K562 (cell line): ENCODE measurements around the gene SPTLC1. TPM values are rescaled to one million over a fixed set of nuclear protein-coding genes. Genes with fewer than 3 reads are reported as not detected.

Experiments
- ATAC-seq: fragments of 200-7000 bp; cut with Tn5 transposase; 3 replicates; pipeline ENCODE4 v1.9.1; 2020; ENCODE audit warnings: moderate library complexity
- BruUV-seq: library from RNA; stranded (reverse); fragments of 400-500 nt; replicated peaks from 2 replicates; lab custom pipeline; 2021; lab: Mats Ljungman, UMichigan
- CTCF ChIA-PET: fragments of 300-600 bp; formaldehyde crosslinking; extraction: SDS; loops from one replicate; lab custom pipeline; 2021; ENCODE audit warnings: low intra/inter-chr PET ratio; lab: Yijun Ruan, JAX
- POLR2A ChIA-PET: fragments of 300-600, 350-650 bp; sonication (Branson Sonifier 250); formaldehyde crosslinking; extraction: SDS; loops from one replicate; lab custom pipeline; 2021; ENCODE audit warnings: antibody characterized with exemption, inconsistent platforms; lab: Yijun Ruan, JAX
- DNase-seq, 4 experiments: peaks; one replicate each; pipeline versions ENCODE4 v3.0.0 to v3.0.0-alpha.2; 2011 to 2018; ENCODE audit warnings: low spot score in 3 of 4, mixed read lengths in 3 of 4; ENCODE audit errors: extremely low read depth in 1 of 4
- FAIRE-seq: peaks from 2 replicates; lab custom pipeline; 2011; peaks lifted over from hg19 to GRCh38; lab: Jason Lieb, UNC
- H2AFZ ChIP-seq: 2 replicates; pipeline ENCODE4 v1.6.0; 2011; ENCODE audit warnings: low read depth, low read length, control low read depth, inconsistent platforms
- H3K27ac ChIP-seq: fragments of 200-600 bp; 3 replicates; pipeline ENCODE4 v1.8.0; 2011; ENCODE audit warnings: low read depth, mild to moderate bottlenecking, control low read depth, inconsistent platforms, low read length, moderate library complexity, mixed read lengths; ENCODE audit errors: extremely low read depth
- H3K27me3 ChIP-seq, 2 experiments: fragments of 300-600 bp in 1 of 2; 2 replicates in 1 of 2; 3 replicates in 1 of 2; pipeline versions ENCODE4 v1.6.0 to v1.8.0; 2011; ENCODE audit warnings: inconsistent platforms in 2 of 2, low read length in 2 of 2, mild to moderate bottlenecking in 1 of 2, mixed read lengths in 1 of 2, moderate library complexity in 1 of 2; ENCODE audit not compliant: control insufficient read depth in 2 of 2, insufficient read depth in 2 of 2
- H3K36me3 ChIP-seq: fragments of 300-600 bp; 3 replicates; pipeline ENCODE4 v1.8.0; 2011; ENCODE audit warnings: mild to moderate bottlenecking, low read length, inconsistent platforms; ENCODE audit not compliant: control insufficient read depth, insufficient read depth
- H3K4me1 ChIP-seq, 2 experiments: fragments of 200-600 bp in 1 of 2; replicated peaks in 1 of 2; 2 replicates in 1 of 2; 3 replicates in 1 of 2; pipeline versions ENCODE4 v1.5.1 to v1.8.0; 2011; ENCODE audit warnings: inconsistent platforms in 2 of 2, low read length in 2 of 2, mild to moderate bottlenecking in 1 of 2, mixed read lengths in 1 of 2, moderate library complexity in 1 of 2; ENCODE audit not compliant: control insufficient read depth in 2 of 2, insufficient read depth in 2 of 2
- H3K4me2 ChIP-seq: 2 replicates; pipeline ENCODE4 v1.6.1; 2011; ENCODE audit warnings: low read length, control low read depth, inconsistent platforms, mixed read lengths; ENCODE audit not compliant: insufficient read depth
- H3K4me3 ChIP-seq: fragments of 200-600 bp; sonication (generic), shearing (Covaris generic); 2 replicates; pipeline ENCODE4 v1.5.1; 2016; ENCODE audit warnings: control low read depth, inconsistent platforms
- H3K79me2 ChIP-seq: fragments of 200-600 bp; 3 replicates; pipeline ENCODE4 v1.8.0; 2011; ENCODE audit warnings: low read length, inconsistent platforms; ENCODE audit not compliant: control insufficient read depth, insufficient read depth
- H3K9ac ChIP-seq, 2 experiments: 2 replicates each; pipeline versions ENCODE4 v1.6.0 to v1.6.1; 2011; ENCODE audit warnings: low read depth in 2 of 2, low read length in 2 of 2, control low read depth in 1 of 2, inconsistent platforms in 1 of 2, mild to moderate bottlenecking in 1 of 2, mixed read lengths in 1 of 2; ENCODE audit not compliant: insufficient read depth in 1 of 2
- H3K9me1 ChIP-seq: one replicate; pipeline ENCODE4 v1.6.0; 2011; ENCODE audit warnings: inconsistent platforms, mild to moderate bottlenecking, low read length, moderate library complexity; ENCODE audit not compliant: control insufficient read depth, insufficient read depth
- H3K9me3 ChIP-seq: replicated peaks from 2 replicates; pipeline ENCODE4 v1.5.1; 2011; ENCODE audit warnings: low read depth, low read length, inconsistent platforms; ENCODE audit not compliant: control insufficient read depth, insufficient read depth
- H4K20me1 ChIP-seq: replicated peaks from 2 replicates; pipeline ENCODE4 v1.6.1; 2011; ENCODE audit warnings: low read length, inconsistent platforms, mixed read lengths; ENCODE audit not compliant: control insufficient read depth, insufficient read depth
- CHD1 ChIP-seq: fragments of 200-600 bp; sonication (generic); IDR thresholded peaks from one replicate; pipeline ENCODE4 v1.6.1; 2012; ENCODE audit warnings: mild to moderate bottlenecking, moderate library complexity, low read length, inconsistent platforms
- DDX20 ChIP-seq: fragments of 450-650 bp; IDR thresholded peaks from 2 replicates; pipeline ENCODE4 v1.6.1; 2016; ENCODE audit warnings: missing genetic modification characterization, low read depth, mild to moderate bottlenecking, missing compliant biosample characterization, moderate library complexity
- NCOA6 ChIP-seq: fragments of 450-650 bp; IDR thresholded peaks from 2 replicates; pipeline ENCODE4 v1.6.1; 2017; ENCODE audit warnings: mild to moderate bottlenecking
- NFYB ChIP-seq: IDR thresholded peaks from 2 replicates; pipeline ENCODE4 v1.6.1; 2011; ENCODE audit warnings: mild to moderate bottlenecking, moderate library complexity; ENCODE audit not compliant: insufficient read length; ENCODE audit errors: extremely low read depth
- NR1H2 ChIP-seq: sonication (generic); formaldehyde crosslinking; IDR thresholded peaks from 2 replicates; pipeline ENCODE4 v1.4.0; 2020; ENCODE audit warnings: mild to moderate bottlenecking, missing genetic modification reagents
- PREB ChIP-seq: sonication (generic); formaldehyde crosslinking; IDR thresholded peaks from 2 replicates; pipeline ENCODE4 v1.8.1; 2023; ENCODE audit warnings: mild to moderate bottlenecking, missing genetic modification reagents
- PRPF4 ChIP-seq: fragments of 200-400 bp; formaldehyde crosslinking; IDR thresholded peaks from one replicate; pipeline ENCODE4 v1.6.1; 2017; ENCODE audit warnings: low read length, low read depth, mild to moderate bottlenecking; ENCODE audit not compliant: insufficient read depth, poor library complexity, severe bottlenecking
- SMARCA5 ChIP-seq: fragments of 450-650 bp; IDR thresholded peaks from 2 replicates; pipeline ENCODE4 v1.6.1; 2016
- STAT5A ChIP-seq: IDR thresholded peaks from 2 replicates; pipeline ENCODE4 v1.6.1; 2012; ENCODE audit warnings: low read length, inconsistent platforms, borderline replicate concordance
- TOE1 ChIP-seq, 2 experiments: fragments of 450-650 bp in 1 of 2; sonication (generic) in 1 of 2; formaldehyde crosslinking in 1 of 2; IDR thresholded peaks; 2 replicates each; pipeline versions ENCODE4 v1.7.1 to v1.8.0; 2016 to 2022; ENCODE audit warnings: borderline replicate concordance in 2 of 2, mild to moderate bottlenecking in 2 of 2, antibody characterized with exemption in 1 of 2, inconsistent platforms in 1 of 2, low read depth in 1 of 2, missing genetic modification reagents in 1 of 2, moderate library complexity in 1 of 2
- ZBTB34 ChIP-seq: fragments of 250-450 bp; sonication (Bioruptor Pico); IDR thresholded peaks from 2 replicates; pipeline ENCODE4 v1.8.0; 2021; ENCODE audit warnings: mild to moderate bottlenecking, moderate library complexity
- ZC3H11A ChIP-seq: IDR thresholded peaks from 2 replicates; pipeline ENCODE4 v1.6.1; 2012; ENCODE audit warnings: low read depth, low read length, improper control_type of control experiment
- ZC3H4 ChIP-seq: sonication (generic); formaldehyde crosslinking; IDR thresholded peaks from 2 replicates; pipeline ENCODE4 v1.9.0; 2021; ENCODE audit warnings: missing genetic modification reagents, borderline replicate concordance
- ZNF57 ChIP-seq: fragments of 450-650 bp; formaldehyde crosslinking; IDR thresholded peaks from 2 replicates; pipeline ENCODE4 v1.4.0; 2020; ENCODE audit warnings: mild to moderate bottlenecking, moderate library complexity
- WGBS: fragments of 100-300 bp; shearing (Covaris generic); methylation state at CpG from one replicate; pipeline ENCODE4 v1.1.6; 2016; ENCODE audit warnings: low coverage, mixed read lengths; ENCODE audit not compliant: insufficient coverage; ENCODE audit errors: missing lambda C conversion rate; 5-methylcytosine and 5-hydroxymethylcytosine counted together
- in situ Hi-C: fragments of 300-500 bp; cut with MboI; formaldehyde crosslinking; loops from 4 replicates; pipeline ENCODE4 v1.15.0; 2018; ENCODE audit warnings: inconsistent platforms, mixed read lengths
- intact Hi-C: fragments of 100-400 bp; cut with micrococcal nuclease; formaldehyde crosslinking; loops from 2 replicates; pipeline ENCODE4 v1.14.2; 2022
- polyA plus RNA-seq, 8 experiments: library from polyadenylated mRNA; depleted of rRNA in 4 of 8; stranded (reverse) in 5 of 8; unstranded in 3 of 8; fragments of >200 nt; fragmentation: Nextera tagmentation in 2 of 8; fragmentation: Illumina TruSeq in 1 of 8; extraction: Ambion mirVana in 2 of 8; extraction: Trizol in 1 of 8; gene quantifications; 2 replicates each; pipeline versions ENCODE4 v1.2.1 to v1.2.3, GENCODE V29; 2011 to 2014; ENCODE audit warnings: inconsistent platforms in 1 of 8, missing spikeins in 1 of 8
- total RNA-seq, 7 experiments: library from RNA; depleted of rRNA in 6 of 7; stranded (reverse); fragments of >200 nt in 6 of 7; fragmentation: Illumina TruSeq in 2 of 7; extraction: Trizol in 2 of 7; gene quantifications; 2 replicates each; pipeline versions ENCODE4 v1.2.1 to v1.2.3, GENCODE V29; 2011 to 2021; ENCODE audit warnings: low replicate concordance in 1 of 7

Gene SPTLC1
- total and polyA plus RNA-seq, 9 of the 15 experiments (the other 6 are each of a cell fraction or from before 2014, with no cell fraction given), result 58.8 to 125 (median 84.5) TPM

- no peaks in the 10 kb centered on the region for H3K9me3 ChIP-seq
- H3K27ac ChIP-seq, result no peak overlapping the region
- peaks cover 57% of the 10 kb centered on the region for H3K36me3 ChIP-seq
- no peak overlapping the region for H3K4me3 ChIP-seq
- H3K4me2 ChIP-seq, result no peak overlapping the region
- no peak overlapping the region for H2AFZ ChIP-seq
- peaks cover 10% of the 10 kb centered on the region; the same call in 2 of the 3 replicates for H3K79me2 ChIP-seq
- no peak overlapping the region for H3K9ac ChIP-seq
- in situ Hi-C loops (loop anchor here (10.0 kb wide), 1 partner anchor 1295 kb away; no protein-coding TSS in a partner anchor), intact Hi-C loops (no loop called here)
- BruUV-seq, result no TSS peak
- no peaks in the 10 kb centered on the region for H3K4me1 ChIP-seq
- CTCF ChIA-PET, result no interaction called here
- FAIRE-seq (no peak), ATAC-seq (no peak)
- H4K20me1 ChIP-seq, result no peaks in the 10 kb centered on the region
- no peaks in the 10 kb centered on the region for H3K9me1 ChIP-seq
- WGBS, result 89% methylated on average over 3 of the region's 3 CpGs
- TF ChIP-seq PRPF4 (no peak), TOE1 (IDR thresholded peaks at IDR 0.05; ENCODE audit: borderline replicate concordance) (no peak), TOE1 (CRISPR knock-in tag; IDR thresholded peaks at IDR 0.05; ENCODE audit: borderline replicate concordance, low read depth) (no peak), NFYB (no peak), ZBTB34 (CRISPR knock-in tag) (no peak), ZC3H11A (no peak), ZC3H4 (CRISPR knock-in tag) (no peak), ZNF57 (CRISPR knock-in tag) (no peak), CHD1 (no peak), DDX20 (tag) (no peak), STAT5A (no peak), NCOA6 (no peak), SMARCA5 (no peak), NR1H2 (CRISPR knock-in tag) (no peak), PREB (no peak)
- TF ChIP-seq, all 486 proteins: peak for 0
- POLR2A ChIA-PET, result no interaction called here
- DNase-seq, result no peak
- no peaks in the 10 kb centered on the region for H3K27me3 ChIP-seq
Measured at GRCh38 chr9:92059661-92060060, 55.6 kb downstream of the SPTLC1 start.
